A673 (cell line): ENCODE data around the gene SRGAP1. TPM values are rescaled to one million over a fixed set of nuclear protein-coding genes. Genes with fewer than 3 reads are reported as not detected.

Experiments
- BruUV-seq: library from RNA; stranded (reverse); fragments of 400-500 nt; replicated peaks from 2 replicates; lab custom pipeline; 2021; lab: Mats Ljungman, UMichigan
- CTCF ChIA-PET: fragments of 300-600 bp; sonication (Branson Sonifier 250); formaldehyde crosslinking; loops from one replicate; lab custom pipeline; 2022; ENCODE audit warnings: antibody characterized with exemption; lab: Charles Lee
- POLR2A ChIA-PET: fragments of 300-600 bp; sonication (Branson Sonifier 250); formaldehyde crosslinking; loops from one replicate; lab custom pipeline; 2022; ENCODE audit warnings: antibody characterized with exemption; ENCODE audit not compliant: low non-redundant PET; lab: Charles Lee
- DNase-seq: peaks from one replicate; pipeline ENCODE4 v3.0.0-alpha.2; 2015; ENCODE audit warnings: low spot score
- H3K27ac ChIP-seq: fragments of 200-600 bp; sonication (generic); 2 replicates; pipeline ENCODE4 v1.5.1; 2016; ENCODE audit warnings: mixed run types, low read depth, mild to moderate bottlenecking, mixed read lengths, antibody characterized with exemption, low read length; ENCODE audit not compliant: poor library complexity, severe bottlenecking
- H3K27me3 ChIP-seq: fragments of 200-600 bp; sonication (generic); replicated peaks from 2 replicates; pipeline ENCODE4 v1.6.1; 2017; ENCODE audit warnings: mixed run types, low read depth, mild to moderate bottlenecking, mixed read lengths, antibody characterized with exemption, low read length; ENCODE audit not compliant: insufficient read depth, poor library complexity
- H3K36me3 ChIP-seq: fragments of 200-600 bp; sonication (generic); 2 replicates; pipeline ENCODE4 v1.6.1; 2016; ENCODE audit warnings: mixed run types, mild to moderate bottlenecking, mixed read lengths, antibody characterized with exemption, low read length; ENCODE audit not compliant: insufficient read depth, poor library complexity, severe bottlenecking
- H3K4me1 ChIP-seq: fragments of 200-600 bp; sonication (generic); 2 replicates; pipeline ENCODE4 v1.6.1; 2017; ENCODE audit warnings: mixed run types, mild to moderate bottlenecking, mixed read lengths, antibody characterized with exemption, low read length; ENCODE audit not compliant: insufficient read depth, poor library complexity, severe bottlenecking
- H3K4me3 ChIP-seq: fragments of 200-600 bp; sonication (generic); 2 replicates; pipeline ENCODE4 v1.5.1; 2016; ENCODE audit warnings: low read depth, mixed run types, mild to moderate bottlenecking, mixed read lengths, low read length; ENCODE audit not compliant: poor library complexity, severe bottlenecking
- H3K9me3 ChIP-seq: fragments of 200-600 bp; sonication (generic); 2 replicates; pipeline ENCODE4 v1.6.1; 2016; ENCODE audit warnings: mixed run types, low read depth, mild to moderate bottlenecking, mixed read lengths, antibody characterized with exemption, low read length; ENCODE audit not compliant: poor library complexity, severe bottlenecking
- EZH2 ChIP-seq: fragments of 200-600 bp; sonication (generic); IDR thresholded peaks from 2 replicates; pipeline ENCODE4 v1.6.1; 2017; ENCODE audit warnings: borderline replicate concordance, low read depth, mild to moderate bottlenecking, mixed read lengths, antibody characterized with exemption, low read length; ENCODE audit not compliant: poor library complexity, severe bottlenecking
- intact Hi-C: fragments of 100-400 bp; cut with micrococcal nuclease; formaldehyde crosslinking; loops from one replicate; pipeline ENCODE4 v1.10.0; 2022; ENCODE audit not compliant: unreplicated experiment
- total RNA-seq: library from RNA; stranded (reverse); gene quantifications from 2 replicates; pipeline ENCODE4 v1.2.3, GENCODE V29; 2021
- TF ChIP-seq, protein P1 (sequence below): fragments of 300-800, 200-600 bp; sonication (generic); conservative IDR thresholded peaks from 2 replicates; pipeline ENCODE4 v1.5.1; 2017; ENCODE audit warnings: low read depth, mild to moderate bottlenecking, antibody characterized with exemption, low read length, moderate library complexity, mixed read lengths

SRGAP1 gene
- total RNA-seq, 1 experiment from 2014 or later, result 9.7 TPM

DNA sequence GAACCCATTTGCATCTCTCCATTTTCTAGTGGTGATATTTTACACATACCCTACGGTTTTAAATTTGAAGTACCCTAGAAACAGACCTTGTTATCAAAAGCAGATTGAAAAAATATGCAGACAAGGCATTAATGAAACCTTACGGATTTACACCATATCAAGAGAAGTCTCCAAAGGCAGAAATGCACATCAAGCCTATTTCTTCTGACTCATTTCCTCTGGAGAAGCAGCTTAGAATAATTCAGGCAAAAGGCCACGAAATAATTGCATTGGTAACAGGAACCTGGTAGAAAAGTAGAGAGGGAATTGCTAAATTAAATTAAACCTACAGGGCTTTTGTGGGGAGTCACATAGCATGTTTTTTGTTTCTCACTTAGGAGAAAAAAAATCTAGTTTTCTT is 342.9 kb downstream of the SRGAP1 start:
- no peaks in the 10 kb centered on the region for H3K9me3 ChIP-seq
- no peak for TF ChIP-seq EZH2
- TF ChIP-seq, protein P1, sequence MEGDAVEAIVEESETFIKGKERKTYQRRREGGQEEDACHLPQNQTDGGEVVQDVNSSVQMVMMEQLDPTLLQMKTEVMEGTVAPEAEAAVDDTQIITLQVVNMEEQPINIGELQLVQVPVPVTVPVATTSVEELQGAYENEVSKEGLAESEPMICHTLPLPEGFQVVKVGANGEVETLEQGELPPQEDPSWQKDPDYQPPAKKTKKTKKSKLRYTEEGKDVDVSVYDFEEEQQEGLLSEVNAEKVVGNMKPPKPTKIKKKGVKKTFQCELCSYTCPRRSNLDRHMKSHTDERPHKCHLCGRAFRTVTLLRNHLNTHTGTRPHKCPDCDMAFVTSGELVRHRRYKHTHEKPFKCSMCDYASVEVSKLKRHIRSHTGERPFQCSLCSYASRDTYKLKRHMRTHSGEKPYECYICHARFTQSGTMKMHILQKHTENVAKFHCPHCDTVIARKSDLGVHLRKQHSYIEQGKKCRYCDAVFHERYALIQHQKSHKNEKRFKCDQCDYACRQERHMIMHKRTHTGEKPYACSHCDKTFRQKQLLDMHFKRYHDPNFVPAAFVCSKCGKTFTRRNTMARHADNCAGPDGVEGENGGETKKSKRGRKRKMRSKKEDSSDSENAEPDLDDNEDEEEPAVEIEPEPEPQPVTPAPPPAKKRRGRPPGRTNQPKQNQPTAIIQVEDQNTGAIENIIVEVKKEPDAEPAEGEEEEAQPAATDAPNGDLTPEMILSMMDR, result no peak
- intact Hi-C loops, result no loop called here
- ChIA-PET CTCF (no interaction called here), POLR2A (no interaction called here)
- DNase-seq, result peak; percentile 92
- no peaks in the 10 kb centered on the region for H3K36me3 ChIP-seq
- BruUV-seq, result no TSS peak
- peaks cover 23% of the 10 kb centered on the region for H3K4me1 ChIP-seq
- H3K27me3 ChIP-seq, result no peaks in the 10 kb centered on the region
- H3K4me3 ChIP-seq, result no peak overlapping the region
- H3K27ac ChIP-seq, result peak overlapping the region; percentile 8

DNA sequence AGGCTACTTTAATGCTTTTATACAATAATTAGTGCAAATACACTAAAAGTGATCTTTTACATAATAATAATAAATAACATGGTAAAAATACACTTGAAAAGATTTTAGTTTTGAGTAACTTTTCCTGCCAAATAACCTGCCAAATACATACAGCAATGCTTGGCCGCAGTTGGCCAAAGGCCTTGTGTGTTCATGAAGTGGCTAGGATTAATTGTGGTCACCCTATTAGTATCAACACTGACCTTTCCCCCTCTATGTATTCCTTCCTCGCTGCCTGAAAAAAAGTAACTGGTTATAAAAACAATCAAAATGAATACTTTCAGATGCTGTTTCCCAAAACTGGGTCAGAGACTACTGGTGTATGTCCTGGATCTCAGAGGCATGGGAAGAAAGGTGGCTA is 343.3 kb downstream of the SRGAP1 start:
- Histone ChIP-seq H3K36me3 (no peaks in the 10 kb centered on the region), H3K27me3 (no peaks in the 10 kb centered on the region), H3K4me3 (no peak overlapping the region), H3K9me3 (no peaks in the 10 kb centered on the region), H3K4me1 (peaks cover 23% of the 10 kb centered on the region), H3K27ac (peak overlapping the region; percentile 8)
- TF ChIP-seq, protein P1, result no peak
- no peak for TF ChIP-seq EZH2
- no peak for DNase-seq
- POLR2A ChIA-PET, result no interaction called here
- intact Hi-C loops, result loop anchor here (1.0 kb wide), 1 partner anchor 22 kb away; no protein-coding TSS in a partner anchor
- CTCF ChIA-PET, result interaction anchor here (0.7 kb wide), 1 partner anchor 348 kb away, joined by 6 read pairs; no protein-coding TSS in a partner anchor
- BruUV-seq, result no TSS peak

DNA sequence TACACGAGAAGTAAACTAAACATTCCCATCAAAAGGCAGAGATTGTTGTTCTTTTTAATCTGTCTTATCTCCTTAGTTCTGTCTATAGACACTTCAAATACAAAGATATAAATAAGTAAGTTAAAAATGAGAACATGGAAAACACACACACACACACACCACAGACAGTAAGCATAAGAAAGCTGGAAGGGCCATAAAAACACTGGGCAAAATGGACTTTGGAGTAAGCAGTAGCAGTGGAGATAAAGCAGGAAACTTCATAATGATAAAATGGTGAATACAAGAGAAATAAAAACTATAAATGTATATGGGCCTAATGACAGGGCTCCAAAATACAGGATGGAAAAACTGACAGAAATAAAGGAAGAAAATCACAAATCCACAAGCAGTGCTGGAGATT is 345.0 kb downstream of the SRGAP1 start:
- Histone ChIP-seq H3K4me3 (no peak overlapping the region), H3K4me1 (peaks cover 23% of the 10 kb centered on the region), H3K27ac (no peak overlapping the region), H3K36me3 (no peaks in the 10 kb centered on the region), H3K9me3 (no peaks in the 10 kb centered on the region), H3K27me3 (no peaks in the 10 kb centered on the region)
- no TSS peak for BruUV-seq
- POLR2A ChIA-PET, result no interaction called here
- TF ChIP-seq EZH2, result no peak
- TF ChIP-seq, protein P1, result no peak
- intact Hi-C loops, result no loop called here
- CTCF ChIA-PET, result no interaction called here
- no peak for DNase-seq
